ENCODE measurements around the gene TMEM256.

DNA sequence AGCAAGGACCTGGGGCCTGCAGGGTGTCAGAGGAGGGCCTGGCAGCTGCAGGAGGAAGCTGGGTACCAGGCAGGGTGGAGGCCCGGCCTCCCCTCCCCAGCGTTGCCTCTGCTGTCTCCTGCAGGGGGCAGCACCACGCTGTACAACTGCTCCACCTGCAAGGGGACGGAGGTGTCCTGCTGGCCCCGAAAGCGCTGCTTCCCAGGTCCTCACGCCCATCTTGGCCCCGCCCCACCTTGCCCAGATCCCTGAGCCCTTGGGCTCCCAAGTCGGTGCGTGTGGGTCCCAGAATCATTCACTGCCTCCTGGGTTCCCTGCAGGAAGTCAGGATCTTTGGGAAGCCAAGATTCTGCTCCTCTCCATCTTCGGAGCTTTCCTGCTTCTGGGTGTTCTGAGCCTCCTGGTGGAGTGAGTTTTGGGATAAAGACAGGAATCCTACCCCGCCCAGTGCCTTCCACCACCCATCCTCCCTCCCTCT, 47.8 kb downstream of the TMEM256 start:
- no peak for TF ChIP-seq EP300 (IDR thresholded peaks at IDR 0.05; ENCODE audit: low read depth)
- TF ChIP-seq, protein P1, sequence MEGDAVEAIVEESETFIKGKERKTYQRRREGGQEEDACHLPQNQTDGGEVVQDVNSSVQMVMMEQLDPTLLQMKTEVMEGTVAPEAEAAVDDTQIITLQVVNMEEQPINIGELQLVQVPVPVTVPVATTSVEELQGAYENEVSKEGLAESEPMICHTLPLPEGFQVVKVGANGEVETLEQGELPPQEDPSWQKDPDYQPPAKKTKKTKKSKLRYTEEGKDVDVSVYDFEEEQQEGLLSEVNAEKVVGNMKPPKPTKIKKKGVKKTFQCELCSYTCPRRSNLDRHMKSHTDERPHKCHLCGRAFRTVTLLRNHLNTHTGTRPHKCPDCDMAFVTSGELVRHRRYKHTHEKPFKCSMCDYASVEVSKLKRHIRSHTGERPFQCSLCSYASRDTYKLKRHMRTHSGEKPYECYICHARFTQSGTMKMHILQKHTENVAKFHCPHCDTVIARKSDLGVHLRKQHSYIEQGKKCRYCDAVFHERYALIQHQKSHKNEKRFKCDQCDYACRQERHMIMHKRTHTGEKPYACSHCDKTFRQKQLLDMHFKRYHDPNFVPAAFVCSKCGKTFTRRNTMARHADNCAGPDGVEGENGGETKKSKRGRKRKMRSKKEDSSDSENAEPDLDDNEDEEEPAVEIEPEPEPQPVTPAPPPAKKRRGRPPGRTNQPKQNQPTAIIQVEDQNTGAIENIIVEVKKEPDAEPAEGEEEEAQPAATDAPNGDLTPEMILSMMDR (IDR thresholded peaks at IDR 0.05) = peak; percentile 89 to 94 (median 90)

All from transverse colon (tissue), 3 donors.